ENCODE results near the gene MAP1LC3C.

DNA sequence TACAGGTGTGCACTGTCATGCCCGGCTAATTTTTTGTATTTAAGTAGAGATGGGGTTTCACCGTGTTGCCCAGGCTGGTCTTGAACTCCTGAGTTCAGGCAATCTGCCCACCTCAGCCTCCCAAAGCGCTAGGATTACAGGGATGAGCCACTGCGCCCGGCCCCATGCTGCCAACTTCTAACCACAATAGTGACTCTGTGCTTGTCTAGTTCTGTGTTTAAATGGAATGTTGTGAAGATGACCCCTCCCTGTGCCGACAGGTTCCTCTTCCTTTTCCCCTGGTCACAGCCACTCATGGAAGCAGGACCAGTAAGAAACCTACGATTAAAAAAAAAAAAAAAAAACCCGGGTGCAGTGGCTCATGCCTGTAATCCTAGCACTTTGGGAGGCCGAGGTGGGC is 4.7 kb downstream of the MAP1LC3C start:
- TF ChIP-seq, protein P1, sequence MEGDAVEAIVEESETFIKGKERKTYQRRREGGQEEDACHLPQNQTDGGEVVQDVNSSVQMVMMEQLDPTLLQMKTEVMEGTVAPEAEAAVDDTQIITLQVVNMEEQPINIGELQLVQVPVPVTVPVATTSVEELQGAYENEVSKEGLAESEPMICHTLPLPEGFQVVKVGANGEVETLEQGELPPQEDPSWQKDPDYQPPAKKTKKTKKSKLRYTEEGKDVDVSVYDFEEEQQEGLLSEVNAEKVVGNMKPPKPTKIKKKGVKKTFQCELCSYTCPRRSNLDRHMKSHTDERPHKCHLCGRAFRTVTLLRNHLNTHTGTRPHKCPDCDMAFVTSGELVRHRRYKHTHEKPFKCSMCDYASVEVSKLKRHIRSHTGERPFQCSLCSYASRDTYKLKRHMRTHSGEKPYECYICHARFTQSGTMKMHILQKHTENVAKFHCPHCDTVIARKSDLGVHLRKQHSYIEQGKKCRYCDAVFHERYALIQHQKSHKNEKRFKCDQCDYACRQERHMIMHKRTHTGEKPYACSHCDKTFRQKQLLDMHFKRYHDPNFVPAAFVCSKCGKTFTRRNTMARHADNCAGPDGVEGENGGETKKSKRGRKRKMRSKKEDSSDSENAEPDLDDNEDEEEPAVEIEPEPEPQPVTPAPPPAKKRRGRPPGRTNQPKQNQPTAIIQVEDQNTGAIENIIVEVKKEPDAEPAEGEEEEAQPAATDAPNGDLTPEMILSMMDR (IDR thresholded peaks at IDR 0.05): no peak
- no peak for TF ChIP-seq POLR2A (IDR thresholded peaks at IDR 0.05)
- TF ChIP-seq EP300 (IDR thresholded peaks at IDR 0.05): no peak

All from tibial nerve (tissue), 4 donors.